Left ventricle myocardium inferior (tissue), 1 donor: ENCODE measurements around the gene CREB3. TPM values are rescaled to one million over a fixed set of nuclear protein-coding genes. Genes with fewer than 3 reads are reported as not detected.

Source experiments
- DNase-seq: peaks from one replicate; pipeline ENCODE4 v3.0.0-alpha.2; 2020
- H3K27ac ChIP-seq: fragments of 200-600 bp; replicated peaks from 2 replicates; pipeline ENCODE4 v1.8.0; 2021
- H3K27me3 ChIP-seq: fragments of 200-600 bp; 2 replicates; pipeline ENCODE4 v1.8.0; 2021; ENCODE audit warnings: low read depth
- H3K36me3 ChIP-seq: fragments of 200-600 bp; 2 replicates; pipeline ENCODE4 v1.8.0; 2021
- H3K4me1 ChIP-seq: fragments of 200-600 bp; 2 replicates; pipeline ENCODE4 v1.8.0; 2021
- H3K4me3 ChIP-seq: fragments of 200-600 bp; 2 replicates; pipeline ENCODE4 v1.8.0; 2021; ENCODE audit warnings: mild to moderate bottlenecking, moderate library complexity
- H3K9me3 ChIP-seq: fragments of 200-600 bp; replicated peaks from 2 replicates; pipeline ENCODE4 v1.8.0; 2021
- intact Hi-C: fragments of 100-400 bp; cut with micrococcal nuclease; formaldehyde crosslinking; loops from one replicate; pipeline ENCODE4 v1.11.0; 2022
- total RNA-seq: library from RNA; stranded (reverse); fragmentation: NEBNext Ultra II Directional; extraction: Animal tissue kit (Norgen Biotek cat#: 25700); gene quantifications from one replicate; pipeline ENCODE4 v1.2.1, GENCODE V29; 2021
- TF ChIP-seq, protein P1 (sequence below): fragments of 200-600 bp; IDR thresholded peaks from 2 replicates; pipeline ENCODE4 v1.8.0; 2021; ENCODE audit warnings: antibody characterized with exemption, mild to moderate bottlenecking, borderline replicate concordance
- donor health status: DM: no; HTN: yes; CAD: no; lungs with severe emphysema.

The CREB3 gene
- total RNA-seq, 1 donor from 2014 or later, result 20.6 TPM

DNA sequence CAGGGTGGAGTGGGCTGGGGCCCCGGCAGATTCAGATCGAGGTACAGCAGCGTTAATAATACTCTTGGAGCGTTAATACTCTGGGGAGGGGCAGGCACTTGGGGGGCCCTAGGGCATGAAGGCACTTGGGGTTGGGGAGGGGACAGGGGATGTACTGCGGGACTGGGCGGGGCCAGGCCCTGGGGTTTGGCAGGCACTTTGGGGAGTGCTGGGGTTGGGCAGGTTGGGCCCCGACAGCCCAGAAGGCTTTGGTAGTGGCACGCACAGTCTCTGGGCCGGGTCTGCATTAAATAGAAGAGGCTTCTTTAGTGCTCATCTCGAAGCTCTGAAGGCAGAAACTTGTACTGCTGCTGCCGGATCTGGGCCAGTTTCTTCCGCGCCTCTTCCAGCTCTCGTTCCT lies 35.0 kb upstream of the CREB3 start:
- peak overlapping the region; percentile 54 for H3K27ac ChIP-seq
- intact Hi-C loops, result no loop called here
- H3K36me3 ChIP-seq, result peaks cover 70% of the 10 kb centered on the region
- DNase-seq, result no peak
- H3K27me3 ChIP-seq, result no peaks in the 10 kb centered on the region
- no peaks in the 10 kb centered on the region for H3K9me3 ChIP-seq
- H3K4me1 ChIP-seq, result peaks cover 35% of the 10 kb centered on the region
- TF ChIP-seq, protein P1, sequence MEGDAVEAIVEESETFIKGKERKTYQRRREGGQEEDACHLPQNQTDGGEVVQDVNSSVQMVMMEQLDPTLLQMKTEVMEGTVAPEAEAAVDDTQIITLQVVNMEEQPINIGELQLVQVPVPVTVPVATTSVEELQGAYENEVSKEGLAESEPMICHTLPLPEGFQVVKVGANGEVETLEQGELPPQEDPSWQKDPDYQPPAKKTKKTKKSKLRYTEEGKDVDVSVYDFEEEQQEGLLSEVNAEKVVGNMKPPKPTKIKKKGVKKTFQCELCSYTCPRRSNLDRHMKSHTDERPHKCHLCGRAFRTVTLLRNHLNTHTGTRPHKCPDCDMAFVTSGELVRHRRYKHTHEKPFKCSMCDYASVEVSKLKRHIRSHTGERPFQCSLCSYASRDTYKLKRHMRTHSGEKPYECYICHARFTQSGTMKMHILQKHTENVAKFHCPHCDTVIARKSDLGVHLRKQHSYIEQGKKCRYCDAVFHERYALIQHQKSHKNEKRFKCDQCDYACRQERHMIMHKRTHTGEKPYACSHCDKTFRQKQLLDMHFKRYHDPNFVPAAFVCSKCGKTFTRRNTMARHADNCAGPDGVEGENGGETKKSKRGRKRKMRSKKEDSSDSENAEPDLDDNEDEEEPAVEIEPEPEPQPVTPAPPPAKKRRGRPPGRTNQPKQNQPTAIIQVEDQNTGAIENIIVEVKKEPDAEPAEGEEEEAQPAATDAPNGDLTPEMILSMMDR, result no peak
- no peak overlapping the region for H3K4me3 ChIP-seq

DNA sequence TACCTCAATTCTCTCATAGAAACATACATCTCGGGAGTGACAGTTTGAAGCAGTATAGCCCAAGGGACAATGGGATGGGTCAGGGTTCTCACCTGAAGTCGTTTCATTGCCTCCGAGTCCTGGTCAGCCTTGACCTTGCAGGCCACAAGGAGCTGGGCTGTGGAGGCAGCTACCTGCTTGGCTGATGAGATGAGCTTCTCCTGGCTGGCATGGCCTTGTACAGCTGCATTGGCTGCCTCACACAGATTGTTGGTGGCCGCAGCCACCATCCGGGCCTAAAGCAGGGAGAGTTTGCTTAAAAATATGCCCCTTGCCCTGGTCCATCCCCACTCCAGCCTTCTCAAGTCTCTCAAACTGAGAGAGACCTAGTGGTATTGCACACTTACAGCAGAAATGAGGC lies 34.2 kb upstream of the CREB3 start:
- H3K4me1 ChIP-seq, result peaks cover 35% of the 10 kb centered on the region
- no peak overlapping the region for H3K4me3 ChIP-seq
- intact Hi-C loops, result no loop called here
- DNase-seq, result no peak
- H3K9me3 ChIP-seq, result no peaks in the 10 kb centered on the region
- peaks cover 78% of the 10 kb centered on the region for H3K36me3 ChIP-seq
- TF ChIP-seq, protein P1, result no peak
- H3K27ac ChIP-seq, result no peak overlapping the region
- H3K27me3 ChIP-seq, result no peaks in the 10 kb centered on the region

DNA sequence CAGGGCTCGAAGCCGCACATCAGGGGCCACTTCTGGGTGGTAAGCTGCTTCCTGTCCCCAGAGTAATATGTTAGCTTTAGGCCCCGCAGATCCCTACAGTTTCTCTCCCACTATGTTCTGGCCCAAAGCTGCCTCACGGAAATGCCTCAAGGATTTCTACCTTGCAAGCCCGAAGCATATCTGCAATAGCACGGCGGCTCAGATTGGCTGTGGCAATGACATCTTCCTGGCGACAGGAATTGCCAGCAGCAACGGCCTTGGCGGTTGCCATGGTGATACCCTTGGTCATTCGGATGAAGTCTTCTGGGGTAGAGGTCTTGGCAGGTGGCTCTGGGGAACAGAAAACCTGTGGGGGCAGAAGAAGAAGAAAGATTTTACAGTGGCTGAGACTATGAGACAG lies 32.4 kb upstream of the CREB3 start:
- TF ChIP-seq, protein P1, result no peak
- peak overlapping the region; percentile 72 for H3K27ac ChIP-seq
- peaks cover 96% of the 10 kb centered on the region for H3K36me3 ChIP-seq
- no peak overlapping the region for H3K4me3 ChIP-seq
- no peaks in the 10 kb centered on the region for H3K27me3 ChIP-seq
- DNase-seq, result no peak
- H3K9me3 ChIP-seq, result no peaks in the 10 kb centered on the region
- intact Hi-C loops, result no loop called here
- H3K4me1 ChIP-seq, result peaks cover 47% of the 10 kb centered on the region

DNA sequence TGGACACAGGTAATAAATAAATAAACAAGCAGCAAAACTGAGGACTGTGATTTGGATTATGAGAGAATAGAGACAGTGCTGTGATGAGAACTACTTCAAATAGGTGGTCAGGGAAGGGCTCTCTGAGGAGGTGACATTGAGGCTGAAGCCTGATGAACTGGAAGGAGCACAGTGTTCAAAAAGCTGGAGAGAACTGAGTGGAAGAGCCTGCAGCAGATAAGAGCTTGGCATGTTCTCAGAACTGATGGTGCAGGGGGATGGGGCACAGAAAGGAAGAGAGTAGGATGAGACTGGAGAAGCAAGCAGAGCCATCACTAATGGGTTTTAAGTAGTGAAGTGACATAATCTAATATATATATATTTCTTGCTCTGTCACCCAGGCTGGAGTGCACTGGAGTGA lies 31.5 kb upstream of the CREB3 start:
- no peaks in the 10 kb centered on the region for H3K27me3 ChIP-seq
- TF ChIP-seq, protein P1, result no peak
- H3K9me3 ChIP-seq, result no peaks in the 10 kb centered on the region
- H3K36me3 ChIP-seq, result peaks cover 100% of the 10 kb centered on the region
- H3K4me3 ChIP-seq, result no peak overlapping the region
- H3K27ac ChIP-seq, result peak overlapping the region; percentile 72
- intact Hi-C loops, result no loop called here
- peaks cover 52% of the 10 kb centered on the region for H3K4me1 ChIP-seq
- no peak for DNase-seq

DNA sequence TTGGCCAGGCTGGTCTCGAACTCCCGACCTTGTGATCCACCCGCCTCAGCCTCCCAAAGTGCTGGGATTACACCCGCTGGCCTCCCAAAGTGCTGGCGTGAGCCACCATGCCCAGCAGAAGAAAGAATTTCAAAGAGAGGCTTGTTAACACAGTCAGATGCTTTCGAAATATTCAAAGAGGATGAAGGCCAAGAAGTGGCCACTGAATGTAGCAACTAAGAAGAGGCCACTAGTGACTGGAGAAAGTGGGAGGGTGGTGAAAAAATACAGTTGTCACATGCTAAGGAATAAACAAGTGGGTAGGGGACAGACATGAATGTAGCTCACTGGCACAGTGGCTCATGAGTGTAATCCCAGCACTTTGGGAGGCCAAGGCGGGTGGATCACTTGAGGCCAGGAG lies 29.8 kb upstream of the CREB3 start:
- Histone ChIP-seq H3K4me1 (peaks cover 39% of the 10 kb centered on the region), H3K4me3 (no peak overlapping the region), H3K27me3 (no peaks in the 10 kb centered on the region), H3K9me3 (no peaks in the 10 kb centered on the region), H3K27ac (no peak overlapping the region), H3K36me3 (peaks cover 100% of the 10 kb centered on the region)
- intact Hi-C loops, result no loop called here
- TF ChIP-seq, protein P1, result no peak
- no peak for DNase-seq
